Muscle layer of colon (tissue), 2 donors: Measurements from ENCODE around the gene PATE1.

Experiments
- H3K27ac ChIP-seq: one replicate; pipeline ENCODE4 v1.7.0; 2013; ENCODE audit warnings: low read depth, mild to moderate bottlenecking, low read length, moderate library complexity
- H3K27me3 ChIP-seq, 2 donors: one replicate each; pipeline ENCODE4 v1.7.0; 2013; ENCODE audit warnings: low read length in 2 of 2, mild to moderate bottlenecking in 2 of 2; ENCODE audit not compliant: insufficient read depth in 2 of 2, control insufficient read depth in 1 of 2
- H3K36me3 ChIP-seq: one replicate; pipeline ENCODE4 v1.7.0; 2013; ENCODE audit warnings: mild to moderate bottlenecking, low read length; ENCODE audit not compliant: insufficient read depth
- H3K4me1 ChIP-seq: one replicate; pipeline ENCODE4 v1.7.0; 2013; ENCODE audit warnings: mild to moderate bottlenecking, low read length; ENCODE audit not compliant: insufficient read depth
- H3K4me3 ChIP-seq, 2 donors: one replicate each; pipeline ENCODE4 v1.7.0; 2013; ENCODE audit warnings: low read length in 2 of 2, low read depth in 1 of 2, mild to moderate bottlenecking in 1 of 2, moderate library complexity in 1 of 2
- H3K9ac ChIP-seq: one replicate; pipeline ENCODE4 v1.7.0; 2013; ENCODE audit warnings: low read length
- H3K9me3 ChIP-seq: one replicate; pipeline ENCODE4 v1.7.0; 2013; ENCODE audit warnings: mild to moderate bottlenecking, low read length
- donor health status: abdominal sarcoma.
- donor health status: Adenocarcinoma of cecum.

The PATE1 gene

DNA sequence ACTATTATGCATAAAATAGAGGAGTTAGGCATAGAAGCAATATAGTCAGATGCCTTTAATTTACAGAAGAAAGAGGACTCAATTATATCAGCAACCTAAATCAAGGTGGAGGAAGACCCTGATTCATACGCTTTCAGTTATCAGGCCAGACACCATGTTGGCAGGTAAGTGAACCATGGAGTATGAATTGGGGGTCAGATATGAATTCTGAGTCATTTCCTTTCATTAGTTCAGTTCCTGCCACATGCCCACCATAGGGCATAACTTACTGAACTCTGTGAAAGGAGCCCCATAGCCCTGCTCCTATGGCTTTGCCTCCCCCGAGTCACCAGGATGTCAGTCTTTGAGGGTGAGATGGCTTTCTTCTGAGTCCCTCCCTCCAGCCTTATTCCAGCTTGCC is 17.4 kb downstream of the PATE1 start:
- Histone ChIP-seq H3K4me3 (no peak overlapping the region), H3K27ac (no peak overlapping the region), H3K27me3 (no peaks in the 10 kb centered on the region), H3K9ac (no peak overlapping the region), H3K9me3 (no peaks in the 10 kb centered on the region), H3K36me3 (no peaks in the 10 kb centered on the region), H3K4me1 (no peaks in the 10 kb centered on the region)

GRCh38 chr11:125766251-125766650 is 20.2 kb downstream of the PATE1 start:
- Histone ChIP-seq H3K36me3 (no peaks in the 10 kb centered on the region), H3K4me1 (no peaks in the 10 kb centered on the region), H3K4me3 (no peak overlapping the region), H3K9ac (no peak overlapping the region), H3K27me3 (no peaks in the 10 kb centered on the region), H3K9me3 (no peaks in the 10 kb centered on the region), H3K27ac (no peak overlapping the region)

DNA sequence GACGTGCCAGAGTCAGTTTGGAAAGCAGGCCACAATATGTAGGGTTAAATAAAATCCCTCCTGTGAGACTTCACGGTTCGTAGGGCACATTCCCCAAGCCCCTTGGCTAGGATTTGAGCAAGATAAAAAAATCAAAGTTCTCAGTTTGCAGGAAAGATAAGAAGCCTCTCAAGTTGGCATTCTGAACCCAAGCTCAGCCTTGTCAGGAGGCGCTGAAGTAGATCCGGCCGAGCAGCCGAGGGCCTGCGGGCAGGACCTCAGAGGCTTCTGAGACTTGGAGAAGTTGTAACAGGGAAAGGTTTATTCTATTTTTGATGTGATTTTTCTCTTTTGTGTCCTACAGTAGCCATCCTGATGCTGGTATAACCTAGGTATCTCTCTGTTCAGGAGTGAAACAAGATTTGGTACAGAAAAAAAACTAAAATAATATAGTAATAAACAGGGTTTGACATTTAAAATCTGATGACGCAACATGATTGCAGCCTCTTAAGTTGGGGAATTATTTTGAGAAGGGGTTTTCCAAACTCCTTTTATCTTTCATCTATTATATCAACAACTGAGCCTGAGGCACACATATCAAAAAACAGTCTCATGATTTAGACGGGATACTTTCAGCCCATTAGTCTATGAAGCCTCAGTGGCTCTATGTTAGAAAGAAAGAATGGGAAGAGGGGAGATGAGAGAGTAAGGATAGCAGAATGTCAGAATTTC is 22.4 kb downstream of the PATE1 start:
- Histone ChIP-seq H3K4me3 (no peak overlapping the region), H3K27ac (no peak overlapping the region), H3K9ac (no peak overlapping the region), H3K9me3 (no peaks in the 10 kb centered on the region), H3K36me3 (no peaks in the 10 kb centered on the region), H3K27me3 (no peaks in the 10 kb centered on the region), H3K4me1 (no peaks in the 10 kb centered on the region)

GRCh38 chr11:125770583-125770982 is 24.5 kb downstream of the PATE1 start:
- Histone ChIP-seq H3K9ac (no peak overlapping the region), H3K9me3 (no peaks in the 10 kb centered on the region), H3K4me3 (no peak overlapping the region), H3K27ac (no peak overlapping the region), H3K4me1 (no peaks in the 10 kb centered on the region), H3K36me3 (no peaks in the 10 kb centered on the region), H3K27me3 (no peaks in the 10 kb centered on the region)

GRCh38 chr11:125772834-125773505 is 26.9 kb downstream of the PATE1 start:
- Histone ChIP-seq H3K36me3 (no peaks in the 10 kb centered on the region), H3K9me3 (no peaks in the 10 kb centered on the region), H3K4me3 (no peak overlapping the region), H3K27me3 (no peaks in the 10 kb centered on the region), H3K9ac (no peak overlapping the region), H3K4me1 (no peaks in the 10 kb centered on the region), H3K27ac (no peak overlapping the region)

DNA sequence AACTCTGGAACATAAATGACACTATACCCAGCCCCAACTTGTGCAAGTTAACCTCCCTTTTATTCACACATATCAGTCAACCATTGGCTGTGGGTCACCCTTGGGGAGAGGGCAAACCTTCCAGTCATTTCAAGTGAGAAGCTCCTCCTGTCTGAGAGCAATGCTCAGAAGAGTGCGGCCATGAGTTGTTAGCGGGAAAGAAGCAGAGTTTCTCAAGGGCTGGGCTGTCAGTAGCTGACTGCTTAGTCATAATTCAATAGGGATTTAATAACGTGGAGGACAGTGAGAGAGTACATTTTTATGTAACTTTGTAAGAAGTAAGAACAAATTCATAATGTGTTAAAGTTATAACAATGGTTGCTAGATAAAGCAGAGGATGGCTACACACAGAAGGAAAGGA is 27.4 kb downstream of the PATE1 start:
- H3K4me1 ChIP-seq = no peaks in the 10 kb centered on the region
- H3K27me3 ChIP-seq = no peaks in the 10 kb centered on the region
- H3K9ac ChIP-seq = no peak overlapping the region
- H3K4me3 ChIP-seq = no peak overlapping the region
- no peaks in the 10 kb centered on the region for H3K36me3 ChIP-seq
- no peaks in the 10 kb centered on the region for H3K9me3 ChIP-seq
- no peak overlapping the region for H3K27ac ChIP-seq

- Histone ChIP-seq H3K4me1 (no peaks in the 10 kb centered on the region), H3K9me3 (no peaks in the 10 kb centered on the region), H3K27me3 (no peaks in the 10 kb centered on the region), H3K9ac (no peak overlapping the region), H3K4me3 (no peak overlapping the region), H3K36me3 (no peaks in the 10 kb centered on the region), H3K27ac (no peak overlapping the region)
Measured at GRCh38 chr11:125777309-125777708, 31.2 kb downstream of the PATE1 start.

DNA sequence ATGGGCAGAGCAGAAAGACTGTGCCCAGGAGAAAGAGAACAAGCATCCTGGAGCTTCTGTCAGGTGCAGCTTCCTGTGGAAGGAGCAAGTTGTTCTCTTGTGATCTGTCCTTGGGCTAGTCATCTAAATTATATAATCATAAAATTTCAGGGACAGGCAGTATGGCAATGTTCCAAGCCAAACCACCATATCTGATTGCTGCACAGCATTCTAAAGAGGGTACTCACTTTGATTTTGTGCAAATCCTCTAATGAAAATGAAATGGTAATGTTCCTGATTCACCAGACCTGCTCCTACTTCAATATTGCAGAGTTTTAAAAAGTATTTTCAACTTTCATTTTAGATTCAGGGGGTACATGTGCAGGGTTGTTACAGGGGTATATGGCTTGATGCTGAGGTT is 32.6 kb downstream of the PATE1 start, which contains the start of gene PATE2:
PATE2 (minus strand) TSS at position 101 of the 400 bp plus-strand sequence; CDS start at position 46, 55 bp downstream.
- H3K4me3 ChIP-seq = no peak within 1 kb of the TSS

GRCh38 chr11:125784678-125785077 is 38.6 kb downstream of the PATE1 start:
- Histone ChIP-seq H3K4me3 (no peak overlapping the region), H3K36me3 (no peaks in the 10 kb centered on the region), H3K27me3 (no peaks in the 10 kb centered on the region), H3K9ac (no peak overlapping the region), H3K27ac (no peak overlapping the region), H3K9me3 (no peaks in the 10 kb centered on the region), H3K4me1 (no peaks in the 10 kb centered on the region)

More for the DNA sequence above, 32.6 kb downstream of the PATE1 start, which contains the start of gene PATE2:
- no peaks in the 10 kb centered on the region for H3K27me3 ChIP-seq
- no peaks in the 10 kb centered on the region for H3K36me3 ChIP-seq
- no peak within 1 kb of the TSS for H3K27ac ChIP-seq
- H3K4me1 ChIP-seq = no peaks in the 10 kb centered on the region
- no peaks in the 10 kb centered on the region for H3K9me3 ChIP-seq
- no peak within 1 kb of the TSS for H3K9ac ChIP-seq

GRCh38 chr11:125787827-125788226 is 41.7 kb downstream of the PATE1 start, which contains the start of gene PATE3:
PATE3 (plus strand) TSS chr11:125788127; CDS start chr11:125788152, 25 bp downstream.
- no peaks in the 10 kb centered on the region for H3K27me3 ChIP-seq

DNA sequence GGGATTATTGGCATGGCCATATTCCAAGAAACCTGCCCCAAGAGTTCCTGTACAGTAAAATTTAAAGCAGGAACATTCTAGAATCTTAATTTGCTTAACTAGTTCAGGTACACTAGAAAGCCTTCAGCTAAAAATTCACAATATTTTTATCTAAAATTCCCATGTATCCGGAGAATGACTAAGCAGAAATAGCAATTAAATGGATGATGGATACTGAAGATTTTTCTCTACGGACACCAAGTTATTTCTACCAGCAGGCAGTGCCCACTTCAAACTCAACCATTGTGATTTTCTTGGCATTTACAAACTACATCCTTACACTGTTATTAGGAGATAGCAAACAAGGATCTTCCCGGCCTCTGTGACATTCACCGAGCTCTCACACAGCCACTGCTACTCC is 44.7 kb downstream of the PATE1 start:
- no peak overlapping the region for H3K27ac ChIP-seq
- no peaks in the 10 kb centered on the region for H3K9me3 ChIP-seq
- H3K4me3 ChIP-seq = no peak overlapping the region
- no peaks in the 10 kb centered on the region for H3K36me3 ChIP-seq
- no peaks in the 10 kb centered on the region for H3K27me3 ChIP-seq
- H3K9ac ChIP-seq = no peak overlapping the region
- no peaks in the 10 kb centered on the region for H3K4me1 ChIP-seq

More at GRCh38 chr11:125787827-125788226, 41.7 kb downstream of the PATE1 start, which contains the start of gene PATE3:
- H3K4me1 ChIP-seq = no peaks in the 10 kb centered on the region
- no peaks in the 10 kb centered on the region for H3K36me3 ChIP-seq
- H3K27ac ChIP-seq = no peak within 1 kb of the TSS
- no peaks in the 10 kb centered on the region for H3K9me3 ChIP-seq
- H3K4me3 ChIP-seq = no peak within 1 kb of the TSS
- H3K9ac ChIP-seq = no peak within 1 kb of the TSS
